H9 (cell line): Measurements from ENCODE around the gene CAPN2. TPM values are rescaled to one million over a fixed set of nuclear protein-coding genes. Genes with fewer than 3 reads are reported as not detected.

Experiments
- DNase-seq: peaks from one replicate; pipeline ENCODE4 v3.0.0-alpha.2; 2017
- H2AFZ ChIP-seq: one replicate; pipeline ENCODE4 v1.6.1; 2013; ENCODE audit warnings: mild to moderate bottlenecking, low read length, control low read depth, moderate library complexity
- H2AK5ac ChIP-seq: 2 replicates; pipeline ENCODE4 v1.6.1; 2013; ENCODE audit warnings: low read length, control low read depth, mixed read lengths; ENCODE audit not compliant: insufficient read length
- H2BK120ac ChIP-seq: one replicate; pipeline ENCODE4 v1.6.1; 2013; ENCODE audit warnings: low read depth, mild to moderate bottlenecking, low read length, control low read depth, inconsistent platforms; ENCODE audit not compliant: poor library complexity, severe bottlenecking
- H2BK12ac ChIP-seq: 2 replicates; pipeline ENCODE4 v1.6.1; 2013; ENCODE audit warnings: low read length, control low read depth, mixed read lengths, low read depth; ENCODE audit not compliant: insufficient read length
- H2BK15ac ChIP-seq: 2 replicates; pipeline ENCODE4 v1.6.1; 2013; ENCODE audit warnings: low read depth, low read length, control low read depth
- H2BK20ac ChIP-seq: one replicate; pipeline ENCODE4 v1.6.1; 2013; ENCODE audit warnings: low read depth, mild to moderate bottlenecking, low read length, control low read depth, inconsistent platforms; ENCODE audit not compliant: poor library complexity, severe bottlenecking
- H2BK5ac ChIP-seq: 2 replicates; pipeline ENCODE4 v1.6.1; 2013; ENCODE audit warnings: low read length, control low read depth, mixed read lengths; ENCODE audit not compliant: insufficient read length
- H3K14ac ChIP-seq: 2 replicates; pipeline ENCODE4 v1.6.1; 2013; ENCODE audit warnings: low read length, control low read depth; ENCODE audit not compliant: insufficient read depth
- H3K18ac ChIP-seq: 2 replicates; pipeline ENCODE4 v1.6.1; 2013; ENCODE audit warnings: low read depth, mild to moderate bottlenecking, mixed read lengths, low read length, control low read depth; ENCODE audit not compliant: insufficient read length
- H3K23ac ChIP-seq: 2 replicates; pipeline ENCODE4 v1.6.1; 2013; ENCODE audit warnings: low read length, control low read depth, mixed read lengths, low read depth; ENCODE audit not compliant: insufficient read length
- H3K23me2 ChIP-seq: 2 replicates; pipeline ENCODE4 v1.6.1; 2013; ENCODE audit warnings: low read depth, mild to moderate bottlenecking, mixed read lengths, low read length, control low read depth; ENCODE audit not compliant: insufficient read length, poor library complexity, severe bottlenecking
- H3K27ac ChIP-seq: 2 replicates; pipeline ENCODE4 v1.5.1; 2013; ENCODE audit warnings: low read length, control low read depth, mixed read lengths, low read depth; ENCODE audit not compliant: insufficient read length
- H3K27me3 ChIP-seq: 2 replicates; pipeline ENCODE4 v1.6.1; 2013; ENCODE audit warnings: low read length, control low read depth, inconsistent platforms; ENCODE audit not compliant: insufficient read depth
- H3K4ac ChIP-seq: 2 replicates; pipeline ENCODE4 v1.6.1; 2013; ENCODE audit warnings: low read depth, mild to moderate bottlenecking, control low read depth, inconsistent platforms, low read length, moderate library complexity
- H3K4me1 ChIP-seq: 2 replicates; pipeline ENCODE4 v1.6.1; 2013; ENCODE audit warnings: low read length, control low read depth, inconsistent platforms; ENCODE audit not compliant: insufficient read depth
- H3K4me2 ChIP-seq: 2 replicates; pipeline ENCODE4 v1.6.1; 2013; ENCODE audit warnings: low read length, control low read depth, mixed read lengths; ENCODE audit not compliant: insufficient read length, insufficient read depth
- H3K56ac ChIP-seq: 2 replicates; pipeline ENCODE4 v1.6.1; 2013; ENCODE audit warnings: low read depth, mild to moderate bottlenecking, mixed read lengths, low read length, control low read depth; ENCODE audit not compliant: insufficient read length
- H3K79me1 ChIP-seq: 2 replicates; pipeline ENCODE4 v1.6.1; 2013; ENCODE audit warnings: low read depth, mild to moderate bottlenecking, moderate library complexity, low read length, control low read depth, inconsistent platforms; ENCODE audit not compliant: insufficient read depth, poor library complexity, severe bottlenecking
- H3K79me2 ChIP-seq: 2 replicates; pipeline ENCODE4 v1.6.1; 2013; ENCODE audit warnings: low read length, control low read depth, inconsistent platforms; ENCODE audit not compliant: insufficient read depth
- H3K9ac ChIP-seq: 2 replicates; pipeline ENCODE4 v1.6.1; 2013; ENCODE audit warnings: low read length, control low read depth, mixed read lengths; ENCODE audit not compliant: insufficient read length; ENCODE audit errors: extremely low read depth
- H3K9me3 ChIP-seq: one replicate; pipeline ENCODE4 v1.6.1; 2013; ENCODE audit warnings: low read depth, low read length, inconsistent platforms; ENCODE audit not compliant: control insufficient read depth
- H3T11ph ChIP-seq: one replicate; pipeline ENCODE4 v1.6.1; 2013; ENCODE audit warnings: mild to moderate bottlenecking, low read length, control low read depth, inconsistent platforms
- H4K20me1 ChIP-seq: one replicate; pipeline ENCODE4 v1.6.1; 2013; ENCODE audit not compliant: control insufficient read depth, insufficient read length, insufficient read depth
- H4K5ac ChIP-seq: 2 replicates; pipeline ENCODE4 v1.6.1; 2013; ENCODE audit warnings: low read depth, mild to moderate bottlenecking, mixed read lengths, low read length, control low read depth; ENCODE audit not compliant: insufficient read length
- H4K8ac ChIP-seq: replicated peaks from 2 replicates; pipeline ENCODE4 v1.6.1; 2013; ENCODE audit warnings: low read length, control low read depth, mixed read lengths, low read depth; ENCODE audit not compliant: insufficient read length
- H4K91ac ChIP-seq: 2 replicates; pipeline ENCODE4 v1.6.1; 2013; ENCODE audit warnings: low read depth, mild to moderate bottlenecking, moderate library complexity, mixed read lengths, low read length, control low read depth; ENCODE audit not compliant: insufficient read length
- H3K27ac Mint-ChIP-seq, 3 experiments: 2 replicates in 2 of 3; 3 replicates in 1 of 3; pipeline ENCODE4 v1.8.0; 2020 to 2021; ENCODE audit warnings: mixed read lengths in 3 of 3, mild to moderate bottlenecking in 1 of 3, moderate library complexity in 1 of 3
- H3K27me3 Mint-ChIP-seq: 2 replicates; pipeline ENCODE4 v1.8.0; 2021; ENCODE audit warnings: low read depth, mild to moderate bottlenecking, moderate library complexity, mixed read lengths
- H3K36me3 Mint-ChIP-seq, 3 experiments: 2 replicates in 2 of 3; 3 replicates in 1 of 3; pipeline ENCODE4 v1.8.0; 2020 to 2021; ENCODE audit warnings: low read depth in 3 of 3, mixed read lengths in 3 of 3; ENCODE audit not compliant: insufficient read depth in 1 of 3
- H3K4me1 Mint-ChIP-seq, 2 experiments: 2 replicates each; pipeline ENCODE4 v1.8.0; 2020; ENCODE audit warnings: mixed read lengths in 2 of 2
- H3K4me3 Mint-ChIP-seq, 2 experiments: 2 replicates in 1 of 2; 3 replicates in 1 of 2; pipeline ENCODE4 v1.8.0; 2020 to 2021; ENCODE audit warnings: mild to moderate bottlenecking in 2 of 2, mixed read lengths in 2 of 2, moderate library complexity in 1 of 2
- H3K9me3 Mint-ChIP-seq, 2 experiments: 2 replicates in 1 of 2; 3 replicates in 1 of 2; pipeline ENCODE4 v1.8.0; 2020; ENCODE audit warnings: mild to moderate bottlenecking in 2 of 2, mixed read lengths in 2 of 2, moderate library complexity in 1 of 2
- WGBS: extraction: QIAGEN DNeasy Blood & Tissue Kit; methylation state at CpG from one replicate; pipeline ENCODE4 v1.1.7; 2013; ENCODE audit warnings: missing lambda C conversion rate, low lambda C conversion rate, mixed read lengths; ENCODE audit not compliant: insufficient read length; ENCODE audit errors: extremely low coverage; 5-methylcytosine and 5-hydroxymethylcytosine counted together
- total RNA-seq: library from RNA; stranded (reverse); gene quantifications from 2 replicates; pipeline ENCODE4 v1.2.1, GENCODE V29; 2021
- TF ChIP-seq, protein P1 (sequence below): fragments of 200-600 bp; sonication (generic); conservative IDR thresholded peaks from 3 replicates; pipeline ENCODE4 v1.8.0; 2021; ENCODE audit warnings: antibody characterized with exemption, mild to moderate bottlenecking

The CAPN2 gene
- total RNA-seq, 1 experiment from 2014 or later, result 32.2 TPM

DNA sequence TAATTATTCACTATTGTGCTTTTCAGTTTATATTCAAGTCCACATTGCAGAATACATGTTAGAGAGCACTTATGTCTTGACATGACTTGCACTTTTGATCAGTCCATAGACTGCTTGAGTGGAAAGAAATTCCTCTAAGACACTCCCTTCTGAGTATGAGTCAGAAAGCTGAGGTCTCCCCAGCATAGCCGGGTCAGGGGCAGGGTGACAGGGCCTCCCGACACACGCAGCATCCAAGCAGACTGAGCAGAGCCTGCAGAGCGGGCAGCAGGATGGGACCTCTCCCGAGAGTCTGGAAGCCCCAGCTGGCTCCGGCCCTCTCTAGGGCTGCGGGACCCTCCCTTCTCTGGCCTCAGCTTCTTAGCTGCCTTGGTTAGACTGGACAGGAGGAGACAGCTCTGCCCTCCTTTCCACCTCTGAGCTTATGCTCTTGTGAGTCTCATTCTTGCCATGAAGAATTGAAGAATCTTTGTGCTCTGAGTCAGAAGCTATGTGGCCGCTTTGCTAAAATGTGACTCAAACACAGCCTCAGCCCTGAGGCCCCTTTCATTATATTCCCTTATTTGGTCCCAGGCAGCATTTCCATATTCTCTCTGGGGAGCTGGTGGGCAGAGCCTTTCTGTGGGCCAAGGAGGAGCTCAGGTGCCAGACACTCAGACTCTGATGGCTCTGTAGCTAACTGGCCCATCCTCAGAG is 11.2 kb upstream of the CAPN2 start:
- Mint-ChIP-seq H3K27me3 (peaks cover 2% of the 10 kb centered on the region), H3K27ac (peak overlapping the region in 1 of 3 experiments; percentile 73; a peak in 1 of 7 replicates), H3K4me1 (peaks cover 19% of the 10 kb centered on the region in 2 experiments), H3K4me3 (no peak overlapping the region), H3K9me3 (no peaks in the 10 kb centered on the region; a peak in 1 of 5 replicates), H3K36me3 (no peaks in the 10 kb centered on the region)
- H3K23ac ChIP-seq, result no peak overlapping the region
- H3K14ac ChIP-seq, result peak overlapping the region; percentile 49; the same call in 1 of the 2 replicates
- H3K4me1 ChIP-seq, result no peaks in the 10 kb centered on the region
- TF ChIP-seq, protein P1, sequence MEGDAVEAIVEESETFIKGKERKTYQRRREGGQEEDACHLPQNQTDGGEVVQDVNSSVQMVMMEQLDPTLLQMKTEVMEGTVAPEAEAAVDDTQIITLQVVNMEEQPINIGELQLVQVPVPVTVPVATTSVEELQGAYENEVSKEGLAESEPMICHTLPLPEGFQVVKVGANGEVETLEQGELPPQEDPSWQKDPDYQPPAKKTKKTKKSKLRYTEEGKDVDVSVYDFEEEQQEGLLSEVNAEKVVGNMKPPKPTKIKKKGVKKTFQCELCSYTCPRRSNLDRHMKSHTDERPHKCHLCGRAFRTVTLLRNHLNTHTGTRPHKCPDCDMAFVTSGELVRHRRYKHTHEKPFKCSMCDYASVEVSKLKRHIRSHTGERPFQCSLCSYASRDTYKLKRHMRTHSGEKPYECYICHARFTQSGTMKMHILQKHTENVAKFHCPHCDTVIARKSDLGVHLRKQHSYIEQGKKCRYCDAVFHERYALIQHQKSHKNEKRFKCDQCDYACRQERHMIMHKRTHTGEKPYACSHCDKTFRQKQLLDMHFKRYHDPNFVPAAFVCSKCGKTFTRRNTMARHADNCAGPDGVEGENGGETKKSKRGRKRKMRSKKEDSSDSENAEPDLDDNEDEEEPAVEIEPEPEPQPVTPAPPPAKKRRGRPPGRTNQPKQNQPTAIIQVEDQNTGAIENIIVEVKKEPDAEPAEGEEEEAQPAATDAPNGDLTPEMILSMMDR, result no peak
- H3K23me2 ChIP-seq, result no peaks in the 10 kb centered on the region
- no peaks in the 10 kb centered on the region for H3K9me3 ChIP-seq
- no peak overlapping the region for H2BK120ac ChIP-seq
- H2BK5ac ChIP-seq, result no peak overlapping the region
- H3K79me1 ChIP-seq, result no peaks in the 10 kb centered on the region
- no peak overlapping the region for H4K91ac ChIP-seq
- no peak overlapping the region for H3K27ac ChIP-seq
- no CpG with 5 or more reads among the region's 8 CpGs for WGBS
- H3T11ph ChIP-seq, result no peak overlapping the region
- peak; percentile 52 for DNase-seq
- H2BK15ac ChIP-seq, result no peak overlapping the region
- H3K27me3 ChIP-seq, result no peaks in the 10 kb centered on the region
- no peak overlapping the region for H3K4me2 ChIP-seq
- H2BK12ac ChIP-seq, result no peak overlapping the region
- H4K8ac ChIP-seq, result no peak overlapping the region
- no peaks in the 10 kb centered on the region for H4K20me1 ChIP-seq
- H3K79me2 ChIP-seq, result no peaks in the 10 kb centered on the region
- H4K5ac ChIP-seq, result no peak overlapping the region
- no peak overlapping the region for H3K56ac ChIP-seq
- H2AFZ ChIP-seq, result no peak overlapping the region
- H3K18ac ChIP-seq, result no peak overlapping the region
- no peak overlapping the region for H2BK20ac ChIP-seq
- no peak overlapping the region for H2AK5ac ChIP-seq
- H3K9ac ChIP-seq, result no peak overlapping the region
- H3K4ac ChIP-seq, result no peak overlapping the region
